ENCODE data around the gene CCDC154.

CCDC154 gene

DNA sequence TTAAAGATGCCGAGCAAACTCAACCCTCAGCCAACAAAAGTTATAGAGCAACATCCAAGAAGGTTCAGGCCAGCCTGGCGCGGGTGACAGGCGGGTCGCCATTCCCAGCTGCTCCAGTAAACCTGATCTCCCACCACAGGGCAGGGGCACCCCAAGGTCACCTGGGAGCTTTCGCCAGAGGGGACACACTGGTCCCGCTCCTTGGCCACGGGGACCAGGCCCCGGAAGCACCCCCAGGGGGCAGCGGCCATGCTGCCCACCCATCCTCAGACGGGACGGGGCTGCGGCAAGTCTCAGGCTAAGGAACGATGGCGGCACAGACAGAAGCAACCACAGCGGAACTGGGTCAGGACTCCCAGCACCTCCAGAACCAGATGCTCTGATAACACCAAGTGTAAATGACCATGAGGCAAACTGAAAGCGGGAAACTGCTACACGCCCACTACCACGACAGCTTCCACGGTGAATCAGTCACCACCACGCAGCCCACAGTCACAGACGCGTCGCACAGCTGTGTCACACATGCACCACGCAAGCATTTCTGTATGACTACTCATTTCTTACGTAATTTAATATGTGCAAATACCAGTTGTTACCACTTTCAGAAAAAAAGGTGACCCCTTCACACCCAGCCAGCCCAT is 14.1 kb upstream of the CCDC154 start:
- TF ChIP-seq SIN3A (IDR thresholded peaks at IDR 0.05; ENCODE audit: borderline replicate concordance, insufficient read depth, low read length): no peak

- TF ChIP-seq FOXP2 (optimal IDR thresholded peaks at IDR 0.05; ENCODE audit: borderline replicate concordance, extremely low read depth, extremely low read length, insufficient read depth) (no peak), SIN3A (IDR thresholded peaks at IDR 0.05; ENCODE audit: borderline replicate concordance, insufficient read depth, low read length) (no peak), TAF1 (IDR thresholded peaks at IDR 0.05; ENCODE audit: borderline replicate concordance, insufficient read depth, low read length) (no peak), POLR2AphosphoS5 (IDR thresholded peaks at IDR 0.05; ENCODE audit: low read depth, low read length) (no peak), REST (IDR thresholded peaks at IDR 0.05; ENCODE audit: insufficient read depth in 1 of 2, low read depth in 2 of 2, low read length in 2 of 2) (no peak)
These were observed 13.3 kb upstream of the CCDC154 start for GRCh38 chr16:1457489-1458245.

- no peak for TF ChIP-seq SIN3A (IDR thresholded peaks at IDR 0.05; ENCODE audit: borderline replicate concordance, insufficient read depth, low read length)
- no peak for TF ChIP-seq REST (IDR thresholded peaks at IDR 0.05; ENCODE audit: insufficient read depth in 1 of 2, low read depth in 2 of 2, low read length in 2 of 2)
These were observed 12.6 kb upstream of the CCDC154 start for GRCh38 chr16:1456951-1457350.

DNA sequence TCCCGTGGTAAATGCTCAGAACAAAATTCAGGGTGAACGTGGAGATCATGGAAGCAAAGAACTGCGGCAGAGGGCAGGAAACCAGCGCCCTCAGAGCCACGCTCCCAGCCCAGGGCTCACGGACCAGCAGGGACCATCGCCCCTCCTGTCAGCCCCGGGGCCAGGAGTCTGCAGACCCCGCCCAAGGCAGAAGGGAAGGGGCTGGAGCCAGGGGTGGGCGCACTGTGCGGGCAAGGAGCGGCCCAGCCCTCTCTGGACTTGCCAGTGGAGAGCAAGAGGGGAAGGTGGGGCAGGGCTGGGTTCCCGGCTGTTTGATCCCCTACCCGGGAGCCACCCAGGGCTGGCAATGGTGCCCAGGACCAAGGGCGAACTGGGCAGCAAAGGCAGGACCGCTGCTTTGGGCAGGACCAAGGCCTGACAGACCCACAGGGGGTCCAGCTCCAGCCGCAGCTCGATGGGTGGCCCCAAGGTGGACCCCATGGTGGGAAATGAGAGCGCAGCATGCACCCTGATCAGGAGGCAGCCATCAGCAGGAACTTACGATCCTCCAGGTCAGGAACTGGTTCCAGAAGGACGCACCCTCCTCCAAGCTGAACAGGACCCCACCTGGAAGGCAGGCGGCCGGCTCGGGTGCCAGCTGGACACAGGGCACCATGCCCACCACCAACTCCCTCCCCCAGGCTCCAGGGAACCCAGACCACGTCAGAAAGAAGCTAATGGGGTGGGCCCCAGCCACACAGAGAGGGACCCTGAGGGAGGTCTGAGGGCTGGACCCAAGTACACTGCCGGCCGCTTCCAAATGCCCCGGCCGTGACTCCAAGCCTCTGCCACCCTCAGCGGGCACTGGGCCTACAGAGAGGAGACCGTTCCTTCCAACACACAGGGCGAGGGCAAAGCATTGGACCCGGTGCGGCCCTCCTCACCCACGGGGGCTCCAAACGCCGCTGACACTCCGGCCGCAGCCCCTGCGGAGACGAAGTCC is 11.1 kb upstream of the CCDC154 start:
- no peak for TF ChIP-seq SIN3A (IDR thresholded peaks at IDR 0.05; ENCODE audit: borderline replicate concordance, insufficient read depth, low read length)
- no peak for TF ChIP-seq REST (IDR thresholded peaks at IDR 0.05; ENCODE audit: insufficient read depth in 1 of 2, low read depth in 2 of 2, low read length in 2 of 2)
- TF ChIP-seq TAF1 (IDR thresholded peaks at IDR 0.05; ENCODE audit: borderline replicate concordance, insufficient read depth, low read length): no peak

GRCh38 chr16:1454561-1454960 is 10.2 kb upstream of the CCDC154 start:
- TF ChIP-seq REST (IDR thresholded peaks at IDR 0.05; ENCODE audit: insufficient read depth in 1 of 2, low read depth in 2 of 2, low read length in 2 of 2) (no peak), POLR2AphosphoS5 (IDR thresholded peaks at IDR 0.05; ENCODE audit: low read depth, low read length) (no peak), TAF1 (IDR thresholded peaks at IDR 0.05; ENCODE audit: borderline replicate concordance, insufficient read depth, low read length) (no peak), SIN3A (IDR thresholded peaks at IDR 0.05; ENCODE audit: borderline replicate concordance, insufficient read depth, low read length) (no peak), FOXP2 (optimal IDR thresholded peaks at IDR 0.05; ENCODE audit: borderline replicate concordance, extremely low read depth, extremely low read length, insufficient read depth) (no peak)

Measured in PFSK-1 (cell line).